Non-pigmented ciliary epithelial cell (primary cell): ENCODE measurements around the gene SLC25A13.
"Not testable (repeated sequence)": the region's sequence is repeated elsewhere in the genome, so short reads cannot be mapped to it uniquely, and the experiment has no call there.

Source experiments
- DNase-seq: peaks from one replicate; pipeline ENCODE4 v3.0.0-alpha.2; 2010; ENCODE audit warnings: low read depth

SLC25A13 gene

GRCh38 chr7:96321658-96322372, at the start of gene SLC25A13:
Gene SLC25A13, minus strand, starts transcription at chr7:96322098. Its CDS starts 142 bp downstream, at chr7:96321956.
- DNase-seq = no peak

GRCh38 chr7:96365916-96366315, 44.0 kb upstream of the SLC25A13 start:
- not testable (repeated sequence) for DNase-seq

- no peak for DNase-seq
Measured at GRCh38 chr7:96361116-96361857, 39.4 kb upstream of the SLC25A13 start.

- no peak for DNase-seq
Measured at GRCh38 chr7:96359876-96360275, 38.0 kb upstream of the SLC25A13 start.

- DNase-seq = not testable (repeated sequence)
Measured at GRCh38 chr7:96358236-96358971, 36.5 kb upstream of the SLC25A13 start.

- DNase-seq = no peak
Measured at GRCh38 chr7:96355990-96356506, 34.1 kb upstream of the SLC25A13 start.

- DNase-seq = no peak
Measured at GRCh38 chr7:96354881-96355280, 33.0 kb upstream of the SLC25A13 start.

- DNase-seq = no peak
Measured at GRCh38 chr7:96349572-96349971, 27.7 kb upstream of the SLC25A13 start.

- DNase-seq = no peak
Measured at GRCh38 chr7:96347471-96347870, 25.6 kb upstream of the SLC25A13 start.

- DNase-seq = no peak
Measured at GRCh38 chr7:96346293-96346953, 24.5 kb upstream of the SLC25A13 start.

GRCh38 chr7:96344236-96344635, 22.3 kb upstream of the SLC25A13 start:
- no peak for DNase-seq

- no peak for DNase-seq
Measured at GRCh38 chr7:96342049-96342448, 20.2 kb upstream of the SLC25A13 start.

GRCh38 chr7:96337519-96337918, 15.6 kb upstream of the SLC25A13 start:
- DNase-seq = no peak

GRCh38 chr7:96332325-96332724, 10.4 kb upstream of the SLC25A13 start:
- no peak for DNase-seq

GRCh38 chr7:96331775-96332174, 9.9 kb upstream of the SLC25A13 start:
- no peak for DNase-seq

GRCh38 chr7:96331233-96331632, 9.3 kb upstream of the SLC25A13 start:
- no peak for DNase-seq

GRCh38 chr7:96330193-96330592, 8.3 kb upstream of the SLC25A13 start:
- no peak for DNase-seq

GRCh38 chr7:96329241-96329640, 7.3 kb upstream of the SLC25A13 start:
- DNase-seq = no peak

- no peak for DNase-seq
Measured at GRCh38 chr7:96328016-96328415, 6.1 kb upstream of the SLC25A13 start.

- no peak for DNase-seq
Measured at GRCh38 chr7:96327429-96327828, 5.5 kb upstream of the SLC25A13 start.

- DNase-seq = not testable (repeated sequence)
Measured at GRCh38 chr7:96326752-96327151, 4.9 kb upstream of the SLC25A13 start.

GRCh38 chr7:96322847-96323461, 1.1 kb upstream of the SLC25A13 start:
- no peak for DNase-seq
